ENCODE data around the gene ARHGAP28.

ARHGAP28 gene

DNA sequence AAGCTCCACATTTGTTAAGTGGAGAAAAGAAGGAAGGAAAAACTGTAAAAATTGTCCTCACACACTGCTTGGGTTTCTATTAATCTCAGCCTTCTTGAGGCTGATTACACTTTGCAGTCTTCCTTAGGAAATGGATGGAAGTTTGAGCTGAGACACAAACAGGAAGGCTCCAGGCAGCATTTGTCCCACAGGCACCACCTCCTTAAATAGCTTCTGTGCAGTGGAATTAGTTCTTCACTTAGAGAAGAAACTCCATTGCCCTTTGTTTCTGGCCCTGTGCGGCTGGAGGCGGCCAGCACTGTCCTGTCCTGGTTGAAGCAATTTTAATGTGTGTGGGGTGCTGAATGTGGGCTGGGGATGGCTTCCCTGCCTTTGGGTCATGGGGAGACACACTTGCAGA is 44.3 kb downstream of the ARHGAP28 start:
- no peak overlapping the region for H3K4me3 ChIP-seq (ENCODE audit: low read depth, low read length)
- TF ChIP-seq, protein P1, sequence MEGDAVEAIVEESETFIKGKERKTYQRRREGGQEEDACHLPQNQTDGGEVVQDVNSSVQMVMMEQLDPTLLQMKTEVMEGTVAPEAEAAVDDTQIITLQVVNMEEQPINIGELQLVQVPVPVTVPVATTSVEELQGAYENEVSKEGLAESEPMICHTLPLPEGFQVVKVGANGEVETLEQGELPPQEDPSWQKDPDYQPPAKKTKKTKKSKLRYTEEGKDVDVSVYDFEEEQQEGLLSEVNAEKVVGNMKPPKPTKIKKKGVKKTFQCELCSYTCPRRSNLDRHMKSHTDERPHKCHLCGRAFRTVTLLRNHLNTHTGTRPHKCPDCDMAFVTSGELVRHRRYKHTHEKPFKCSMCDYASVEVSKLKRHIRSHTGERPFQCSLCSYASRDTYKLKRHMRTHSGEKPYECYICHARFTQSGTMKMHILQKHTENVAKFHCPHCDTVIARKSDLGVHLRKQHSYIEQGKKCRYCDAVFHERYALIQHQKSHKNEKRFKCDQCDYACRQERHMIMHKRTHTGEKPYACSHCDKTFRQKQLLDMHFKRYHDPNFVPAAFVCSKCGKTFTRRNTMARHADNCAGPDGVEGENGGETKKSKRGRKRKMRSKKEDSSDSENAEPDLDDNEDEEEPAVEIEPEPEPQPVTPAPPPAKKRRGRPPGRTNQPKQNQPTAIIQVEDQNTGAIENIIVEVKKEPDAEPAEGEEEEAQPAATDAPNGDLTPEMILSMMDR (IDR thresholded peaks at IDR 0.05; ENCODE audit: low read depth, low read length): no peak

DNA sequence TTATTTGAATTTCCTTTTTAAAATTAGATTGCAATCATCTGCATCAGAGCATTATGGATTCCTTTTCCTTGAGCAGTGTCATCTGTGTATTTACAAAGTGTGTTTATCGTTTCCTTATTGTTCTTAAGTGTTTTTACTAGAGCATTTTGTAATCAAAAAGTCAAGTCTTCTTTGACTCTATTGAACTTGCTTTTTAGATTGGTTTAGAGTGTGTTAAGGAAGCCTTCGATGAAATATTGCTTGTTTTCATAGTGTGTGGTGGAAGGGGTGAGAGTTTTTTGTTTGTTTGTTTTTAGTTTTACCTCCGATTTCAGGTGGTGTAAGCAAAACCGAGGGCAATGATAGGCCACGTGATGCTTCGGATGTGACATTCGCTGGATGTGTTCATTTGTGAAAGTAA is 45.7 kb downstream of the ARHGAP28 start:
- H3K4me3 ChIP-seq (ENCODE audit: low read depth, low read length): no peak overlapping the region
- TF ChIP-seq, protein P1 (IDR thresholded peaks at IDR 0.05; ENCODE audit: low read depth, low read length): no peak

DNA sequence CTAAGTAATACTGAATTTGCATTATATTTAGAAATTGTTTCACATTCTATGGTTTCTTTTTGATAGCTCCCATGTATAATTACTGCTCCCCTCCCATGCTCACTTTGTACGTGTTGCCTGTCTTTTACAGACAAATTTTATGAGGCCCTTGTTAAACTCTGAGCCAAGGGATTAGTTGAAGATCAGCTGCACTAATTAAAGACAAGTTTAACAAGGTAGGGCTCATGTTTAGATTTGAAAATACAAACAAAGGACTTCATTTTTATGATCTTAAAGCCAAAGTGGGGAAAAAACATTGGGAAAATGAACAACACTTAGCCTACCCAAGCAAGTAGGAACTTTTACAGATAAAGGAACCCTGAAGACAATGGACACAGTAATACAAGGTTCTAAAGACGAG is 46.2 kb downstream of the ARHGAP28 start:
- no peak overlapping the region for H3K4me3 ChIP-seq (ENCODE audit: low read depth, low read length)

DNA sequence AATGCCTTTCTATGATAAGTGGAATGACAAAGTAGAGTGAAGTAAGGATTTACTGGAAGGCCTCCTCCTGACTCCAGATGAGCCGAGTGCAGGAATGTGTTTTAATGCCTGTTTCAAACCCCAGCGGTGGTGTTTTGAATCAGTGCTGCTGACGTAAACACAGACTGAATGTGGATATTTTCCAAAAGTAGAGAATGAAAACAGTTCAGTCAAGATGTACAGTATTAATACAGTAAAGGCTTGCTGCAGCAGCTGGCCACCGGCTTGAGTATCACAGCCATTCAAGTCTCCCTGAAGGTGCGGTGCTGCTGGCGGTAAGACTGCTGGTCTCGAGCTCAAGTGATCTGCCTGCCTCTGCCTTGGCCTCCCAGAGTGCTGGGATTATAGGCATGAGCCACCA is 46.7 kb downstream of the ARHGAP28 start:
- TF ChIP-seq, protein P1 (IDR thresholded peaks at IDR 0.05; ENCODE audit: low read depth, low read length): no peak
- no peak overlapping the region for H3K4me3 ChIP-seq (ENCODE audit: low read depth, low read length)

More for the DNA sequence above, 46.2 kb downstream of the ARHGAP28 start:
- TF ChIP-seq, protein P1 (IDR thresholded peaks at IDR 0.05; ENCODE audit: low read depth, low read length): no peak

DNA sequence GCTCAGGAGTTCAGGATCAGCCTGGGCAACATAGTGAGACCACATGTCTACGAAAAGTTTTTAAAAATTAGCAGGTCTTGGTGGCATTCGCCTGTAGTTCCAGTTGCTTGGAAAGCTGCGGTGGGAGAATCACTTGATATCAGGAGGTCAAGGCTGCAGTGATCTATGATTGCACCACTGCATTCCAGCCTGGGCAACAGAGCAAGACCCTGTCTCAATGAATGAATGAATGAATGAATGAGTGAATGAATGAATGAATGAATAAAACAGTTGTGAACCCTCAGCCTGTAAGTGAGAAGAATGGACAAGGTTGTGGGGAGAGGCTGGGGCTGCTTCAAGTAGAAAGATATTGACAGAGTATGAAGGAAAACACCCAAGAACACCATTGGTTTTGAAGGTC is 48.0 kb downstream of the ARHGAP28 start:
- TF ChIP-seq, protein P1 (IDR thresholded peaks at IDR 0.05; ENCODE audit: low read depth, low read length): no peak
- H3K4me3 ChIP-seq (ENCODE audit: low read depth, low read length): no peak overlapping the region

DNA sequence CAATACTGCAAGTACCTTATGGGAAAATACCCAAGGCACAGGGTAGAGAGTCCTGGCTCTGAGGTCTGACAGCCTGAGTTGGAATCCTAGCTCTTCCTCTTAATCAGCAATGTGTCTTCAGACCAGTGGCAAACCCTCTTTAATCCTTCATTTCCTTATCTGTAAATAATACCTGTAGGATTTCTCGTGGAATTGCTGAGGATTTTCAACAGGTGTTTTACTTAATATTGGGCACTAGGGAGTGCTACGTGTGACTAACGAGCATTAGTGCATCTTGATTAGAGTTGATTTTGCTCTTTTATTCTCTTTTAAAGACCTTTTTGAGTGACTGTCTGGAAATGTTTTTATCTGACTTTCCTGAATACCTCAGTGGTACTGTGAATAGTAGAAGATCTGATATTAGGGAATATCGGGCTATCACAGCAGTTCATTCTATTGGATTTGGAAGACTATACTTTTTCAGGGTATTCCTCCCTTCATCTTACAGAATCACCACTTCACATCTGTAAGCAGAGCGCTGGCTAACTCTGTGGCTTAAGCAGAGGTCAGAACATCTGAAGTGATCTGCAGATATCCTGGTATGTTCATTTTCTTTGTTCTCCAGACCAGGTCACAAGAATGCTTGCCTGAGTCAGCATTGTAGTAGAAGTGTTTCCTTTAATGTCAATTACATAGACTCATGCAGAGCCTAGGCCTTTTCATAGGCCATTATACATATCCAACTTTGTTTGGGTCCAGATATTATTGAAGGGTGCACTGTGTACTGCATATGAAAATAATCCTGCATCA is 49.1 kb downstream of the ARHGAP28 start:
- no peak overlapping the region for H3K4me3 ChIP-seq (ENCODE audit: low read depth, low read length)
- TF ChIP-seq, protein P1 (IDR thresholded peaks at IDR 0.05; ENCODE audit: low read depth, low read length): no peak

DNA sequence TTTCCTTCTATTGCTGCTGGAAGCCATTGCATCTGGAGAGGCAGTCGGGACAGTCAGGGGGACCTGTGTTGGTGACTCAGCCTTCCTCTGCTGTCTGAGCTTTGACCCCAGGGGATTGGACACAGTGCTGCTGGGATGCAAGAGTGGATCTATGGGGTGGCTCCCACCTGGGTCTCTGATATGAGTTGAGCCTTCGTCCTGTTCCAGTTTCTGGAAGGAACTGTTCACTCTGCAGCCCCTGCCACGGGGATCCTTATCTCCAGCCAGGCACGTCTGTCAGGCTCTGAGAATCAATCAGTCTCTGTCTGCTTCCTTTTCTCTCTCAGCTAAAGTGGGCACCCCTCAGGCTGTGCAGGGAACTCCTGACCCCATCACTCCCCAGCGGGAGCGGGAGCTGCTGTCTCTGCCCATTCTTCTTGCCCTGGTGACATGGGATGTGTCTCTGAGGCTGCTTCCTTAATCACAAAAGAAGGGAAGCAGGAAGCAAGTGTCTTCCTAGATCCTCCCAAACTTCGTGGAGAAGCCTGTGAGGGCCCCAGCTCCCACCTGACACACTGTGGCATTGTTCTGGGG is 51.7 kb downstream of the ARHGAP28 start:
- TF ChIP-seq, protein P1 (IDR thresholded peaks at IDR 0.05; ENCODE audit: low read depth, low read length): no peak
- no peak overlapping the region for H3K4me3 ChIP-seq (ENCODE audit: low read depth, low read length)

All from WI38 (cell line).